ENCODE measurements around the gene PTGES3.
A peak's percentile ranks its signal among the peaks of the same experiment; 100 is the strongest.
"Not testable (repeated sequence)": the region's sequence is repeated elsewhere in the genome, so short reads cannot be mapped to it uniquely, and the experiment has no call there.

PTGES3 gene

GRCh38 chr12:56709759-56710376, 21.8 kb upstream of the PTGES3 start:
- DNase-seq (ENCODE audit: low read depth), result no peak

- not testable (repeated sequence) for DNase-seq (ENCODE audit: low read depth)
Observed at GRCh38 chr12:56704522-56704921, 16.4 kb upstream of the PTGES3 start.

- DNase-seq (ENCODE audit: low read depth), result no peak
Observed at GRCh38 chr12:56699020-56699661, 11.1 kb upstream of the PTGES3 start.

- DNase-seq (ENCODE audit: low read depth), result no peak
Observed at GRCh38 chr12:56695327-56696101, 7.4 kb upstream of the PTGES3 start.

- DNase-seq (ENCODE audit: low read depth), result no peak
Observed at GRCh38 chr12:56694161-56694560, 6.1 kb upstream of the PTGES3 start.

- no peak for DNase-seq (ENCODE audit: low read depth)
Observed at GRCh38 chr12:56688846-56689109, 694 bp upstream of the PTGES3 start.

GRCh38 chr12:56687223-56688128, 608 bp downstream of the PTGES3 start:
- DNase-seq (ENCODE audit: low read depth), result peak; percentile 58

- no peak for DNase-seq (ENCODE audit: low read depth)
Observed at GRCh38 chr12:56684745-56685359, 3.2 kb downstream of the PTGES3 start.

- DNase-seq (ENCODE audit: low read depth), result no peak
Observed at GRCh38 chr12:56682323-56682722, 5.8 kb downstream of the PTGES3 start.

- DNase-seq (ENCODE audit: low read depth), result no peak
Observed at GRCh38 chr12:56679883-56680575, 8.1 kb downstream of the PTGES3 start.

- no peak for DNase-seq (ENCODE audit: low read depth)
Observed at GRCh38 chr12:56678852-56679251, 9.2 kb downstream of the PTGES3 start.

GRCh38 chr12:56677680-56678079, 10.4 kb downstream of the PTGES3 start:
- no peak for DNase-seq (ENCODE audit: low read depth)

- no peak for DNase-seq (ENCODE audit: low read depth)
Observed at GRCh38 chr12:56676851-56677580, 11.1 kb downstream of the PTGES3 start.

GRCh38 chr12:56671608-56672007, 16.5 kb downstream of the PTGES3 start:
- DNase-seq (ENCODE audit: low read depth), result no peak

- DNase-seq (ENCODE audit: low read depth), result no peak
Observed at GRCh38 chr12:56670836-56671235, 17.2 kb downstream of the PTGES3 start.

- DNase-seq (ENCODE audit: low read depth), result no peak
Observed at GRCh38 chr12:56668197-56668457, 20.0 kb downstream of the PTGES3 start.

GRCh38 chr12:56661979-56662638, 26.0 kb downstream of the PTGES3 start:
- no peak for DNase-seq (ENCODE audit: low read depth)

GRCh38 chr12:56661560-56661959, 26.5 kb downstream of the PTGES3 start:
- DNase-seq (ENCODE audit: low read depth), result no peak

GRCh38 chr12:56658921-56659320, 29.2 kb downstream of the PTGES3 start:
- DNase-seq (ENCODE audit: low read depth), result no peak

Measured in T follicular helper cell (primary cell).